Hematopoietic multipotent progenitor cell treated with erythropoietin and hydrocortisone succinate and interleukin-3 and kit ligand, for 17 days (in vitro differentiated cells): Measurements from ENCODE around the gene CUX1.
A peak's percentile ranks its signal among the peaks of the same experiment; 100 is the strongest.
"Not testable (repeated sequence)": the region's sequence is repeated elsewhere in the genome, so short reads cannot be mapped to it uniquely, and the experiment has no call there.

Source experiments
- DNase-seq: peaks from one replicate; pipeline ENCODE4 v3.0.0-alpha.2; 2015; ENCODE audit warnings: low spot score

CUX1 gene

DNA sequence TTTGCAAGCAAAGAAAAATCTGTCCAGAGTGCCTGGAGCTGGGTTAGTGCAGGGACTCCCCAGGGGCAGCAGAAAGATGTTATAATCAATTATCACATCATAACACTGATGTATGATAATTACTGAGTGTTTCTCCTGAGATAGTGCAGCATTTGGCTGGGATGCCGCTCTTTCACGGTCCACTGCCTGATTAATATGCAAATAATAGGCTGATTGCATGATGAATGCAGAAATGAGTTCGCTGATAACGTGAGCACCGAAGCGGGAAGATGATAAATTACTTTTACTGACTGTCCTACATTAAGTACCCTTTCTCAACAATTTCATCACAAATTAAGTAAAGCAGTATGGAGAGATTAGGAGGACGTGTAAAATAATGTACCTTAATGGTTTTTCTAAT lies 397.8 kb downstream of the CUX1 start:
- DNase-seq: no peak

DNA sequence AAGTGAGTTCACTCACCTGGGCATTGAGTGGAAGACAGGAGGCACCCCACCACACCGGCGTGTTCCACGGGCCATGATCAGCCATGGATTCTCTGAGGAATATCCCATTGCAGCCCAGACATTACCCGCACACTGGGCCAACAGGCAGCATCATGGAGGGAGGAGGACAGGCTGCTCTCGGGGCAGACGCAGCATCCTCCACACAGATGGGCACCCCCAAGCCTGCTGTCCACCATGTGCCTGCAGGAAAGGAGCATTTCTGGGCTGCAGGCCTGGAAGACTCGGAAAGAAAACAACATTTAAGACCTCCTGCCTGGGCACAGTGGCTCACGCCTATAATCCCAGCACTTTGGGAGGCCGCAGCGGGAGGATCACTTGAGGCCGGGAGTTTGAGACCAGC lies 398.3 kb downstream of the CUX1 start:
- no peak for DNase-seq

DNA sequence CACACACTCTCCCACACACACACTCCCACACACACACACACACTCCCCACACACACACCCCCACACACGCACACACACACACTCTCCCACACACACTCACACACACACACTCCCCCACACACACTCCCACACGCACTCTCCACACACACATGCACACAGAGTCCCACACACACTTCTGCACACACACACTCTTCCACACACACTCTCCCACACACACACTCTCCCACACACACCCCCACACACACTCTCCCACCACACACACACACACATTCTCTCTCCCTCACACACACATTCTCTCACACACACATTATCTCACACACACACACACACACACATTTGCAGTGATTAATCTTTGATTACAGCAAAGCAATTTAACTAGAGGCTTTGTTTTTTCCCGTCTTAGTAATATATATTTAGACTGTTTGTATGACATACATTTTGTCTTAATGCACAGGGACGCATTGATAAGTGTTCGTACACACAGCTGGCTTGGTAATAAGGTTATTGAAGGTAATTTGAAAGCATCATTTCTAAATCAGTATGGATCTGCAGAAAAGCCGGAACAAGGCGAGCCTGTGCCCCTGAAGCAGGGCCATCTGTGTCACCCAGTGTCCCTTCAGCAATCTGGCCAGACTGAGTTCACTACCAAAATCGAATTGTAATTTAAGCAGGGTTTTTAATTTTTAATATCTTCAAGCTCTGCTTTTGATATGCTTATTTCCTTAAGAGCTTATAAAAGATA lies 399.3 kb downstream of the CUX1 start:
- no peak for DNase-seq

DNA sequence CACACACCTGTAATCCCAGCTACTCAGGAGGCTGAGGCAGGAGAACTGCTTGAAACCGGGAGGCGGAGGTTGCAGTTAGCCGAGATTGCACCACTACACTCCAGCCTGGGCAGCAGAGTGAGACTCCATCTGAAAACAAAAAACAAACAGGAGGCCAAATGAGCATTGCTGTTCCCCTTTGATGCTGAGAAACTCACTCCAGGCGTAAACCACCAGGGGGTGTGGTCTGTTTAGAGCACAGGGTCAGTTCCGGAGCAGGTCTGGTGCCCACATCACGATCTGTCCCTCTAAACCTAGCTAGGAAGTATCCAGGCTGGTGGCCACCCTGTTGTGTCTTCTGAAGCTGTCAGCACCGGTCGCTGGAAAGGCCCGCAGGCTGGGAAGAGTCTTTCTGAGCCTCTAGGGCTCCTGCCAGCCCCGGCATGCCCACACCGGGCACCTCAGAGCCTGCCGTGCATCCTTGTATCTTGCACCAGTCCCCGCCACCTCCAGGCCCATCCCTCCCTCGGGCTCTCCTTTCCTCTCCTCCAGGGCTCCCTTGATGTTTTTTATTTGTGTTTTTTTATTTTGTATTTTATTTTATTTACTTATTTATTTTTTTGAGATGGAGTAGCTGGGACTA lies 402.9 kb downstream of the CUX1 start:
- no peak for DNase-seq

DNA sequence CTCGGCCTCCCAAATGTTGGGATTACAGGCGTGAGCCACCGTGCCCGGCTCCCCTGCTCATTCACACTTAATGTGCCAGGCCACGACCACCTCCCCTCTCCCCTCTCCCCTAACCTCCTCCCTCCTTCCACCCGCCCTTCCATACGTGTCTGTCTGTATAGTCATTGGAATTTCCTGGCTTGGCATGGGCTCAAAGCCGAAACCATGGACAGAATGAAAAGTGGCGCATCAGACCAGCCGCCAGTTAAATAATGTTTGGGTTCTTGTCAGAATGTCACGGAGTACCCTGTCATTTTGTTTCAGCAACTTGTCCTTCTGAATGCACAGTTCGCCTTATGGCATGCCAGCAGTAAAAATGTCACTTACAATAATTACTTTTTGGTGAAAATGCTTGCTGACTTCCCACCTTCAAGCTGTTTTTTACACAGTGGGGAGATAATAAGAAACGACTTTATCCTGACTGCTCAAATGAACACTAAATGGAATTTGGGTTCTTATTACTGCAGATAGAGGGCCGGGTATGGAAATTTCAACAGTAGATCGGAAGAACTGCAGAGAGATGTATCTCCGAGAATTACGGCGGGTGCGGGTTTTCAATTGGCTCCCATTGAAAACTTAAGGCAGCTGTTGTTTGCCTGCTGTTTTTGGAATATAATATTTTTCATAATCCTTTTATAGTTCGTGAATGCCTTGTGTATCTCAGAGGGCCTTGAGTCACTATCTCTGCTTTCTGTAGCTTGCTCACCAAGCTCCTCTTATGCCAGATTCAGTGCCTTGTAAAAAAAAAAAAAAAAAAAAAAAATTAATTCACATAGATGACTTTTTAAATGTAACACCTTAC lies 403.8 kb downstream of the CUX1 start:
- no peak for DNase-seq

DNA sequence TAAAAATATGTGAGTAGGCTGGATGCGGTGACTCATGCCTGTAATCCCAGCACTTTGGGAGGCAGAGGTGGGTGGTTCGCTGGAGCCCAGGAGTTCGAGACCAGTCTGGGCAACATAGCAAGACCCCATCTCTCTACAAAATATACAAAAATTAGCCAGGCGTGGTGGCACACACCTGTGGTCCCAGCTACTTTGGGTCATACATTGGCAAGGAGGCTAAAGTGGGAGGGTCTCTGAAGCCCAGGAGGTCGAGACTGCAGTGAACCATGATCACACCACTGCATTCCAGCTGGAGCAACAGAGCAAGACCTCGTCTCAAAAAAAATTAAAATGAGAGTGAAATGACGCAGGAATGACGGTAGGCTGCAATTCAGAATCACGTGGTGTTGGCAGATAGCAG lies 404.5 kb downstream of the CUX1 start:
- DNase-seq: no peak

DNA sequence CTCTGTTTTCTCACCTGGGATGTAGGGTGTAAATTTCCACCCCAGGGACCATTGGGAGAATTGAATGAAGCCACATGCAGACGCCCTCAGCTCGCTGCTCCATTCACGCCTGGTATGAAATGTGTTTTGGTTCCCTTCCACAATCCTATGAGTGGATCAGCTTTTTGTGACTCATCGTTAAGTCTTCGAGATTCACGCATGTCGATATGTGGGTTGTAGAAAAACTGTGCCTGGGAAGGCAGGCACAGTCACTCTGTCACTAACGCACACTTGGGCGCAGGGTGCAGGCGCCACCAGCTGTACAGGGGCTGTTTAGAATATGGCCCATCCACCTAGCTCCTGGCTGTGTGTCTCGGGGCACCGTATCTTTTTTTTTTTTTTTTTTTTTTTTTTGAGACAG lies 405.0 kb downstream of the CUX1 start:
- DNase-seq: no peak

DNA sequence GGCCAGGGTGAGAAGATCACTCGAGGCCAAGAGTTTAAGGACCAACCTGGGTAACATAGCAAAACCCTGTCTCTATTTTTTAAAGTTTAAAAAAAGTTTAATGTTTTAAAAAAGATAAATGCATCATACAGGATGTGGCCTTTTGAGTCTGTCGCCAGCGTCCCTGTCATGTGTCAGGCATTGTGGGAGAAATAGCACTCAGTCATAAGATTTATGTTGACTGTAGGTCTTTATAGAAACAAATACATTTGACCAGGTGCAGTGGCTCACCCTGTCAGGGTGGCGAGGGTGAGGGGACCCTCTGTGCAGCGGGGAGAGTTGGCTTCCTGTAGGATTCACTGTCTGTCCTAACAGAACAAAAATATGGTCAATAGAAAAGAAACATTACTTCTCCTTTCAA lies 405.8 kb downstream of the CUX1 start:
- no peak for DNase-seq

DNA sequence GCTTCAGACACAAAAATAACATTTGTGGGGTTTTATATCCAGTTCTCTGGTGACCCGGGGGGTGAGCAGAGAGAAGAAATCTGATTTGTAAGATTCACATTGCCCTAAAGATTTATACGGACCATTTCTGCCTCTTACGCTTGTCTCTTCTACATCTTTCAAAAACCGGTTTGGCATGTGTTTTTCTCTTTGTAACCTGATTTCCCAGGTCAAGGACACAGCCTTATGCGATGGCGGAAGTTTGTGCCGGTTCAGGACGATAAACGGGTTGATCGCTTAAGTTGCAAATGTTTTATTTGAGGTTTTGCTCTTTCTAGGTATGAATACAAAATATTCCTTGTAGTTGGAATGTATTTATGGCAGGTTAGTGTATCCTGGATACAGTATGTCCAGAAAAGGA lies 407.6 kb downstream of the CUX1 start:
- no peak for DNase-seq

DNA sequence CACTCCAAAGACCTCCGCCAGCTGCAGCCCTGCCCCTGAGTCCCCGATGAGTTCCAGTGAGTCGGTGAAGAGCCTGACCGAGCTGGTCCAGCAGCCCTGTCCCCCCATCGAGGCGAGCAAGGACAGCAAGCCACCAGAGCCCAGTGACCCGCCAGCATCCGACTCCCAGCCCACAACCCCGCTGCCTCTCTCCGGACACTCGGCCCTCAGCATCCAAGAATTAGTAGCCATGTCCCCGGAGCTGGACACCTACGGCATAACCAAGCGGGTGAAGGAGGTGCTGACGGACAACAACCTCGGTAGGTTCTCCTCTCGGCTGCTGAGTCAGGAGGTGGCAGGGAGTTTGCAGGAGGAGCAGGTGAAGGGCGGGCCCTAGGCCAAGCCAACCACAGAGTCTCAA lies 409.9 kb downstream of the CUX1 start:
- DNase-seq: no peak

DNA sequence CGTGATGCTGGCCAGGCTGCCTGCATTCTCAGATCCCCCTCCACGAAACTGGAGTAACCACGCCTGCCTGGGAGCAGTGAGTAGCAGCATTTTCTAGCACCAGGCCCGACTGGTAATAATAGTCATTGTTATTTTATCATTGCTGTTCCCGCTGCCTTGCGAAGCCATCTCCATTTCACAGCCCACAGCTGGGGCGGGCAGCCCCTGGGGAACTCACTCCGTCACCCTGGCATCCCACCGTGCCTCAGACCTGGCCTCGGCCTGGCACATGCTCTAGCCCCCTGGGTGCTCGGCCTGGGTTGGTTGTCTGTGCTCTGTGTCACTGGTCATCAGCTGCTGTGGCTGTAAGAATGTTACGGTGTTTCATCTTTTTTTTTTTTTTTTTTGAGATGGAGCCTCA lies 411.5 kb downstream of the CUX1 start:
- no peak for DNase-seq

DNA sequence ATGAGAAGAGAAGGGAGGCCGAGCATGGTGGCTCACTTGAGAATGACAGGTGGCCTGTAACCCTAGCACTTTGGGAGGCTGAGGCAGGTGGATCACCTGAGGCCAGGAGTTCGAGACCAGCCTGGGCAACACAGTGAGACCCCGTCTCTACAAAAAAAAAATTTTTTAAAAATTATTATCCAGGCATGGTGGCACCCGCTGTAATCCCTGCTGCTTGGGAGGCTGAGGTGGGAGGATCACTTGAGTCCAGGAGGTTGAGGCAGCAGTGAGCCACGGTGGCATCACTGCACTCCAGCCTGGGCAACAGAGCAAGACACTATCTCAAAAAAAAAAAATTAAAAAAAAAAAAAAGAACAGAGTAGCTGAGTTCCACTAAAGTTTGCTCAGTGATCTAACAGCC lies 412.7 kb downstream of the CUX1 start:
- not testable (repeated sequence) for DNase-seq

DNA sequence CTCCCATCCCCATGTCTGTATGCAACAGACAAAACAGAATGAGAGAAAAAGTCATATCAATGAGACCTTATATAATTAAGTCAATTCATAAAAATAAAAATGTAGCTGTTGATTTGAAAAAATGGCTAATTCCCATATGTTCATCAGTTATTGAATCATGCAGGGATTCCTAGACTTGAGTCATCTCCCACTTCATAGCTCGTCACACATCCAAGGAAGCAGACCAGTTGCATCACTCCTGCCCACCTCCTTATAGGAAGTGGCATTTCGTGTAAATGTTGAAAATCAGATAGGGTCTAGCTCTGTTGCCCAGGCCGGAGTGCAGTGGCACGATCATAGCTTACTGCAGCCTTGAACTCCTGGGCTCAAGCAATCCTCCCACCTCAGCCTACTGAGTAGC lies 413.2 kb downstream of the CUX1 start:
- no peak for DNase-seq

DNA sequence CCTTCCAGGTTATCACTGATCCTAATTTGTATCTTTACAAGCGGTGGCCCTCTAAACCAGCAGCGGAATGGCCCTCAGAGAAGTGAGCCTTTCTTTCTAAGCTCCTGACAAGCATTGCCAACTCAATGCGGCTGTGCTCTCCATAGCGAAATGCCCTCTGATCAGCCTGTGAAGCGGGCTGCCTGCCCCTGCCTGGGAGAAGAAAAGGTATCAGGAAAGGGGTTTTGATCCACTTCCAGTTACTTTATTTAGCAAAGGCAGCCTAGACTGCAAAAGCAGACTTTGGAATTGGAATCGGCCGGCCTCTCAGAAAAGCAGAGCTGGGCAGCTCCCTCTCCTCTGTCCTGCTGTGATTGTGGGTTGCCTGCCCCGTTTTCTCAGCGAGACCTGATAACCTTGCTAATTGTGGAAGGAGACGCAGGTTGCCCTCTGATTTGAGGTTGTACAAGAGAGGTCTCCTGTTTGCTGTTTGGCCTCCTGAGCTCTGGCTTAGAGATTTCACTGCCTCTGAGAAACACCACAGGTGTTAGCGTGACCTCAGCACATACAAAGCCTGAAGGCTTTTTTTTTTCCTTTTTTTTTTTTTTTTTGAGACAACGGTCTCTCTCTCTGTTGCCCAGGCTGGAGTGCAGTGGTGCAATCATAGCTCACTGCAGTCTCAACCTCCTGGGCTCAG lies 415.3 kb downstream of the CUX1 start:
- DNase-seq: no peak

DNA sequence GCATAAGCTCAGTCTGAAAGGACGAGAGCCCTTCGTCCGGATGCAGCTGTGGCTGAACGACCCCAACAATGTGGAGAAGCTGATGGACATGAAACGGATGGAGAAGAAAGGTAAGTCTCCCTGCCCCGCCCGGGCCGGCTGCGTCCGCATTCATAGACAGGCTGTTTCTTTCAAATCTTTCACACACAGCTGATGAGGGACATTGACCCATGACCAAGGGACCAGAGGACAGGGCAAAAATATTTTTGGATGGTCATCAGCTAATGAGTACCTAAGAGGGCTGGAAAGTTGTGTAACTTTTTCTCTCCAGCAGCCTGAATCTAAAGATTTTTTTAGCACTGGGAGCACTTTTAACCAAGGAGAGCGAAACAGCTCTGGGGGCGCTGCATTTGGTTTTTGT lies 416.7 kb downstream of the CUX1 start:
- DNase-seq: no peak

DNA sequence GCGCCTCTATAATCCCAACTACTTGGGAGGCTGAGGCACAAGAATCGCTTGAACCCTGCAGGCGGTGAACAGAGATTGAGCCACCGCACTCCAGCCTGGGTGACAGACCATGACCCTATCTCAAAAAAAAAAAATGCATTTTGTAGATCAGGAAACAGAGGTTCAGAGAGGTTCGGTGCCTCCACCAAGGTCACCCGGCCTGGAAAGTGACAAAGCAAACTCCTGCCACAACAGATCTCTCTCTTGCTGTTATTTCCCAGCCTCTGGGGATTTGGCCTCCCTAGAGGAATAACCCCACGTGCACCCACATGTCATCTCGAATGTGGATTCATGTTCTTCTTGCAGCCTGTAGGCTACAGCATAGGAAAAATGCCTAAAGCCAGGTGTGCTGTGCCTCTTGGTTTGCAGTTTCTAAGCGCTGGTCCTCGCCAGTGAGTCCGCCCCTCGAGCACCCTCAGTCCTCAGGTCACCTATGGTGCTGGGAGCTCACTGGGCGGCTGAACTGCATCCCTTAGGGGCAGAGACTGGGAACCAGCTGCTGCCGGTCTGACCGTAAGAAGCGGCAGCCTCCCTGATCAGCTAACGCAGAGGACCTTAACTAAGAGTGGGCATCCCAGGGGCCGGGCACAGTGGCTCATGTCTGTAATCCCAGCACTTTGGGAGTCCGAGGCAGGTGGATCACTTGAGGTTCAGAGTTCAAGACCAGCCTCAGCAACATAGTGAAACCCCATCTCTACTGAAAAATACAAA lies 417.6 kb downstream of the CUX1 start:
- DNase-seq: no peak

DNA sequence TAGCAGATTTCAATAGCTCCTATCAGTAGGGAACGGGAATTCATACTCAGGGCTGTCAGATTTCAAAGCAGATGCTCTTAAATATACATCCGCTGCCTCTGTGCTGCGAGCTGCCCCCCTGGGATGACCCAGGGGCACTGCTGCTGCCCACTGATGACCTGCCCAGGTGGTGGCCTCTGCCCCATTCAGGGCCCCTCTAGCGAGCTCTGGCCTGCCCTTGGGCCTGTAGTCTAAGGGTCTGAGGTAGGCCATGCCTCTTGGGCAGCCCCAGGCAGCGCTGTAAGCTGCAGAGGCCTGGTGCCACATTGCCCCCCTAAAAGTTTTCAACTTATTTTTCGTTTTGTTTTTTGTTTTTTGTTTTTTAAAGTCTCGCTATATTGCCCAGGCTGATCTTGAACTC lies 418.7 kb downstream of the CUX1 start:
- no peak for DNase-seq

DNA sequence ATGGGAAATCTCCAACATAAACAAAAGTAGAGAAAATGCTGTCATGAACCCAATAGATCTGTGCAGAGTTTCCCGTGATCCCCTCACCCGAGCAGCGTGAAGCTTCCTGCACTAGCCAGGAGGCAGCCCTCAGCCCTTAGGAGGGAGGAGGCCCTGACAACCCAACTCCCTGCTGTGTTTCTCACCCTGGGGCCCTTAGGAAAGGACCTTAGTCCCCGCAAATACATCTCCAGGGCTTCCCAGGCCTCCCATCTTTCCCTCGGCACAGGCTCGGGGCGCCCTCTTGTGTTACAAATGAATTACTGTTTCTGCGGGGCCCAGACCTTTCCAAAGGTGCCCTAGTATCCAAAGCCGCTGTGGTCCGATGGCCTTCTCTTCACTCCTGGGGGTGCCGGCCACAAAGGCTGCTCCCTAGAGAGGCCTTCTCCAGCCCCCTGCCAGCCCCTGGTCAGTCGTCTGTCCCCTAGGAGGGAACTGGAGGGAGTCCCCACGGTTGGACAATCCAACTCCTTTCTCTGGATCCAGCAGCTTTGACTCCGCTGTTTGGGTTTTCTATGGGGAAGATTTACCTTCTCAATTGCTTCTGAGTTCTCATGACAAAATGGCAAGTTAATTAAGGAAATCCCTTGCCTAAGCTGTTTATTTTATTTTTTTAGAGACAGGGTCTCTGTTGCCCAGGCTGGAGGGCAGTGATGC lies 419.3 kb downstream of the CUX1 start:
- DNase-seq: peak; percentile 40

DNA sequence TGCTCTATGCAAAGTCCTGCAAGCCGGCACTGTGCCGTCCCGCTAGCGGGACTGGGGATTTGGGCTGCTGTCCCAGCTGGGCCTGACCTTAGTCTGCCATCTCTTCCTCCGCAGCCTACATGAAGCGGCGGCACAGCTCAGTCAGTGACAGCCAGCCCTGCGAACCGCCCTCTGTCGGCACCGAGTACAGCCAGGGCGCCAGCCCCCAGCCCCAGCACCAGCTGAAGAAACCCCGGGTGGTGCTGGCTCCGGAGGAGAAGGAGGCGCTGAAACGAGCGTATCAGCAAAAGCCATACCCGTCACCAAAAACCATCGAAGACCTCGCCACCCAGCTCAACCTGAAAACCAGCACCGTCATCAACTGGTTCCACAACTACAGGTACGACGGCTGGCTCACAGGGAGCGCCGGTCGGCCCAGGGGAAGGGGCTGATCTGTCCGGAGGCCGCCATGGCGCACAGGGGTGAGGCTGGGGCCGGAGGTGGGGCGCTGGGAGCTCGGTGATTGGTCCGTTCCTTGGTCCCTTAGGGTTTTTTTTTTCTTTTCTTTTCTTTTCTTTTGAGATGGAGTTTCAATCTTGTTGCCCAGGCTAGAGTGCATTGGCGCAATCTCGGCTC lies 421.9 kb downstream of the CUX1 start:
- DNase-seq: no peak

DNA sequence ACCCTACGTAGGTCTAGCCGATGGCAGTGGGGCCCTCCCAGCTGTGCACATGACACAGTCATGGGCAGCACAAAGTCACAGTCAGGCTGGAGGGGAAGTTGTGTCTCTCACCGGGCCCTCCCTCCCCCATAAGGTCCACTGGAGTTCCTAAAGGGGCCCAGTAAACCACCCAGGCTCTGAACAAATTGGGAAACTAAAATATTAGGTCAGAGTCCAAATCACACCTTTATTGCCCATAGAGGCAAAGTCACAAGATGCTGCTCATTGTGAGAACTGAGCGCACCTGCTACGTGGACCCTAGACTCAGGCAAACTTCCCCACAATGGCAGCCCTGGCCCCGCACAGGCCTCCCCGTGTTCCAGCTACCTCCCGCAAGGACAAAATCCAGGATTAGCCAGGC lies 424.0 kb downstream of the CUX1 start:
- no peak for DNase-seq

DNA sequence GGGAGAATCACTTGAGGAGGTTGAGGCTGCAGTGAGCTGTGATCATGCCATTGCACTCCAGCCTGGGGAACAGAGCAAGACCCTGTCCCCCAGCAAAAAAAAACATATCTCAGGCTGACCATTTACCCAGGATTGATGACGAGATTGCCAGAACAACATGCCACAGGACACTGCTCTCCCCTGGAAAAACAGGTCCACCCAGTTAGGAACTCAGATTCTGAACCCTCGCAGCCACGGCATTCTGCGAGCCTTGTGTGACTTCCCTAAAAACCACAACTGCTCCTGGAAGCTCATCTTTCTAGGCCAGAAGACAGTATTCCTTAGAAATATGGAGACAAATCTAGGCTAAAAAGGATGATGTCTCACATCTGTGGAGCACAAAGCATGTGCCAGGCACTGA lies 427.2 kb downstream of the CUX1 start:
- no peak for DNase-seq
